Kasumi-1 (cell line): Measurements from ENCODE around the gene INO80B.
"Not testable (repeated sequence)": the region's sequence is repeated elsewhere in the genome, so short reads cannot be mapped to it uniquely, and the experiment has no call there.

Experiments used
- DNase-seq, 2 experiments: peaks; one replicate each; lab custom pipeline; 2025; lab: John Stamatoyannopoulos, UW

The INO80B gene

DNA sequence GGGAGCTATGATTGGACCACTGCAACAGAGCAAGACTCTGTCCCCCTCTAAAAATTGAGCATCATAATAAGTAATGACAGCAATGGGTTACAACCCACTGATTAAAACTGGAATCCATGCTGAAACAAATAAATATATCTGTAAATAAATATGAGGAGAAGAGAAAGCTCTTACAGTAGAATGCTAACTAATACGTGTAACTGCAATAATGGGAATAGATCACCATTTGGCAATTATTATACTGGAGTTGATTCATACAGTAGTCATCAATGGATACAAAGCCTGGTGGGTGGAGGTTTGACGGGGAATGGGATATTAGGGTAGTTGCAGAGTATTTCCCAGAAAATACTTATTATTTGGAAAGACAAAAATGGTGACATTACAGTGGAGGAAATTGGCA is 6.1 kb upstream of the INO80B start:
- no peak for DNase-seq

DNA sequence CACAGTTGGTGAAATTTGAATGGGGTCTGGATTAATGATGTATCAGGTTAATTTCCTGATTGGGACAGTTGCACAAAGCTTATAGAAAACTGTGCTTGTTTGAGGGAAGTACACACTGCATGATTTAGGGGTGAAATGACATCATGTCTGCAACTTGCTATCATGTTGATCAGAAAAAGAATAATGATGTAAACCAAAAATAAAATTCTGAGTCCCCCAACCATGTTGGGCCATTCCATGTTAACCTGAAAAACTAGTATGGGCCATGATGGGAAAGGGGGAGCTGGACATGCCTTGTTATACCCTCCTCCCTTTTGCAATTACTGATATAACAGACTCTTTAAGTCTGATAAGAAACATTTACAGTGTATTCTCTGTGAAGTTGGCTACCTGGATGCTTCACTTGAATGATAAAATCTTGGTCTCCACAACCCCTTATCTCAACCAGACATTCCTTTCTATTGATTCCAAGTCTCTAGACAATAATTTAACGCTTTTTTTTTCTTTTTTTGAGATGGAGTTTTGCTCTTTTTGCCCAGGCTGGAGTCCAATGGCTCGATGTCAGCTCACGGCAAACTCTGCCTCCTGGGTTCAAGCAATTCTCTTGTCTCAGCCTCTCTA is 4.2 kb upstream of the INO80B start:
- DNase-seq, result no peak

DNA sequence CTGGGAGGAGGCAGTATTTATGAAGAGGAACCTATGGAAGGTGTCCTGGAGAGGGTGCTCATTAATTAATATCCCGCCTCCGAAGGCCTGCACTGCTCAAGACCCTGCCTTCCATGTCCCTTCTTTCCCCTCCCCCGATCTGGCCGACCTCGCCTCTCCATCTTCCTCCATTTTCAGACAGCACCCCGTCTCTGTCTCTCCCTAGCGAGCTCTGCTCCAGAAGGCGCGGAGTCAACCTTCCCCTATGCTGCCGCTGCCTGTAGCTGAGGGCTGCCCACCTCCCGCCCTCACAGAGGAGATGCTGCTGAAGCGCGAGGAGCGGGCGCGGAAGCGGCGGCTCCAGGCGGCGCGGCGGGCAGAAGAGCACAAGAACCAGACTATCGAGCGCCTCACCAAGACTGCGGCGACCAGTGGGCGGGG is 2.3 kb downstream of the INO80B start:
- peak; percentile 47 to 68 for DNase-seq

DNA sequence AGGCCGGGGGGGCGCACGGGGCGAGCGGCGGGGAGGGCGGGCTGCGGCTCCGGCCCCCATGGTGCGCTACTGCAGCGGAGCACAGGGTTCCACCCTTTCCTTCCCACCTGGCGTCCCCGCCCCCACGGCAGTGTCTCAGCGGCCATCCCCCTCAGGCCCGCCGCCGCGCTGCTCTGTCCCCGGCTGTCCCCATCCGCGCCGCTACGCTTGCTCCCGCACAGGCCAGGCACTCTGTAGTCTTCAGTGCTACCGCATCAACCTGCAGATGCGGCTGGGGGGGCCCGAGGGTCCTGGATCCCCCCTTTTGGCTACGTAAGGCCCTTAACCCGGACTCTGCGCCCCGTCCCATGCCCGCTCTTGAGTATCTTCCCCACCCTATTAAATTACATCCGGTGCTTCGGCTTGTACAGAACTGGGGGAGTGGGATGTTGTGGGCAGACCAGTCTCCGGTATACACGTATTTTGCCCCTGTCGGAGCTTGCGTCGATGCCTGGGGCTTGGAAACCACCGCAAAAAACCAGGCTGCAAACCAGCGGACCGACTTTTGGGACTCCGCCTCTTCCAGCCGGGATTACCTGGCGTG is 2.8 kb downstream of the INO80B start:
- peak in 1 of 2 experiments; percentile 73 for DNase-seq

DNA sequence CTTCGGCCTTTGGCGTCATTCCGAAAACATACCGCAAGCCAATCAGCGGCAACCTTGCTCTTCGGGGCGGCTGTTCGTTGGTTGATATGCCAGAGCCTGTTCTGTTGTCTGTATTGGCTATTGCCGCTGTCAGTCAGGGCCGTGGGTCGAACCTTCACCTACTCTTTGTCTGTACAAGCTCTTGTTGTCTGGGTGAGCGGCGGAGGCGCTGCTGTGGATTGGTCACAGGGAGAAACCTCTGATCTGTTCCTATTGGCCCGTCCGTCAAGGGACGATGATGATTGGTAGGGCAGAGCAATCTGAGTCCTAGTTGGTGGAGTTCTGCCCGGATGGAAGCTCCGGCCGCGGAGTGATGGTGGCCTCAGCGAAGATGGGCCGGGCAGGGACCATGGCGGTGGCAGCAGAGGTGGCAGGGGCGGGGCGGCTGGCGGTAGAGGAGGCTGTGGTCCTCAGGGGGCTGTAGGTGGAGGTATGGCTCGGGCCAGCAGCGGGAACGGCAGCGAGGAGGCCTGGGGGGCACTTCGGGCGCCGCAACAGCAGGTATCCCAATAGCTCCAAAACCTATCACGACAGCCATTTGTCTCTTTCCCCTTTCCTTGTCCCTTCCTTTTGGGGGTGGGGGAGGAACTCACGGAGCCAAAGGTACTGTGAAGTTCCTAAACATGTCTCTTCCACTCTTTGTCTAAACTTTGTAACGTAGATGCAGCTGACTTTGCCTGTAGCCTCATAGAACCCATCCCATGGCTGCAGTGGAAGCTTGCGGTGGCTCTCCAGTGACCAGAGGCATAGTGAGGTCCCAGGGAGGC is 3.4 kb downstream of the INO80B start, which contains the start of gene WBP1:
Gene WBP1 (plus strand): TSS at position 307 of the 806 bp plus-strand sequence. CDS start 165 bp downstream, at position 472.
- DNase-seq, result peak; percentile 99 to 100

DNA sequence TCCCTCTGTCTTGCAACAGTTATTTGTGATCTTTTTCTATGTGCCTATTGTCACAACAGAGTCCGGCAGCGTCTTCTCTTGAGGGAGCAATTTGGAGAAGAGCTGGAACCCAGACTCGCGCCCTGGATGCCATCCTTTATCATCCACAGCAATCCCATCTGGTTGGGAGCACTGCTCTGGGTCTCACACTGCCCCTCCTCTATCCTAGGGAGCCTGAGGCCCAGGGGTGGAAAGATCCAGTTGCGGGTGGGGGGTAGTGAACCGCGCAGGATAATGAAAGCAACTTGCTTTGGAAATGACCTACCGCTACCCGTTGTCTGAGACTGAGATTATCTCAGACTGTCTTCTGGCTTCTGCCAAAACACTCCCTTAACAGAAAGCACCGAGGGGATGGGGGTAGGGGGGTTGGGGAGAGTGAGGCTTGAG is 4.1 kb downstream of the INO80B start:
- DNase-seq, result no peak

DNA sequence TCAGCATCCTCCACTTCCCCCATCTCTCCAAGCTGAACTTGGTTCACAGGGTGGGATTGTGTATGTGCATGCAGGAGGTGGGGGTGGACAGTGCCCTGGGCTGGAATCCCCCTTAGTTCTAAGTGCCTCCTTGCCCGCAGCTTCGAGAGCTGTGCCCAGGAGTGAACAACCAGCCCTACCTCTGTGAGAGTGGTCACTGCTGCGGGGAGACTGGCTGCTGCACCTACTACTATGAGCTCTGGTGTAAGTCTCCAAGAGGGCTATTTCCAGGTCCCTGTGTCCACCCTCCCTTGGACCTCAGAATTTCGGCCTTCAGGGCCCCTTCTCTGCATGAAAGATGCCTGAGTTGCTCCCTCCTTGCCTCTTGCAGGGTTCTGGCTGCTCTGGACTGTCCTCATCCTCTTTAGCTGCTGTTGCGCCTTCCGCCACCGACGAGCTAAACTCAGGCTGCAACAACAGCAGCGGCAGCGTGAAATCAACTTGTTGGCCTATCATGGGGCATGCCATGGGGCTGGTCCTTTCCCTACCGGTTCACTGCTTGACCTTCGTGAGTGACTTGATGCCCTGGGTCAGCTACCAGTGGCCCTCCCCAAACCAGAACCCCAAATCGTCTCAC is 4.7 kb downstream of the INO80B start:
- DNase-seq, result not testable (repeated sequence)

DNA sequence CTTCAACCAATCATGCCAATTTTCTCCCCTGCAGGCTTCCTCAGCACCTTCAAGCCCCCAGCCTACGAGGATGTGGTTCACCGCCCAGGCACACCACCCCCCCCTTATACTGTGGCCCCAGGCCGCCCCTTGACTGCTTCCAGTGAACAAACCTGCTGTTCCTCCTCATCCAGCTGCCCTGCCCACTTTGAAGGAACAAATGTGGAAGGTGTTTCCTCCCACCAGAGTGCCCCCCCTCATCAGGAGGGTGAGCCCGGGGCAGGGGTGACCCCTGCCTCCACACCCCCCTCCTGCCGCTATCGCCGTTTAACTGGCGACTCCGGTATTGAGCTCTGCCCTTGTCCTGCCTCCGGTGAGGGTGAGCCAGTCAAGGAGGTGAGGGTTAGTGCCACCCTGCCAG is 5.3 kb downstream of the INO80B start:
- DNase-seq, result not testable (repeated sequence)

DNA sequence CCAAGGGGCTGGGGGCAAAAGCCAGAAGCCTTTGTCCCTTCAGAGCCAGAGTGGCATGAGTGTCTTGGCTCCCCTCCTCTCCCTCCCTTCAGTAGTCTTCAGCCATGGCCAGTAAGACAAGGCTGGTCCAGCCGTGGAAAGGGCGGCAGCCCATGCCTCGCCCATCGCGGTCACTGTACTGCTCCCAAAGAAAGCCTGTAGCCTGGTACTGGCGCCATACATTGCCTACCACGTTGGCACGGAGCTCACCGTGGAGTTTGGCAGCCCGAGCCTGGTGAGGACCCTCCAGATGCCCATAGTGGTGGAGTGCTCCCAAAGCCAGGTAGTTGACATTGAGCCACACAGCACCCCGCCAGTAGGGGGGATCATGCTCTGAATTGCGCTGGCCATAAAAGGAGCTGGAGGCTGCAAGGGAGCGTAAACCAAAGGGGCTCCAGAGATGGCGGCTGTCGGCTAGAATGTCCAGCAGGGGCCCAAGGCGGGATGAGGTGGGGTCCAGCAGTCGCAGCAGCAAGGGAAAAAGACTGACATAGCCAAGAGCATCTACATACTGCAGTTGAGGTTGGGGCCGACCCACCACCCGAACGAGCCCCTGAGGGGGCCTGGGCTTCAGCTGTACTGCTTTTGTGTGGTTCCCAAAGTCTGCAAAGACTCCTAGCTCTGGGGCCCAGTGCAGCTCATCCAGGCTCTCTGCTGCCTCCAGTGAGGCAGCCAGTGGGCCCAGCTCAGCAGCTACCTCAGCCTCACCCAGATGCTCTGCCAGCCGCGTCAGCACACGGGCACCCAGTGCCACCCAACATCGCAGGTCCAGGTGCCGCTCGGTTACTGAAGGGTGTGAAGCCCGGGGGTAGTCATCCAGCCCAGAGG is 6.5 kb downstream of the INO80B start:
- DNase-seq, result peak in 1 of 2 experiments; percentile 48

DNA sequence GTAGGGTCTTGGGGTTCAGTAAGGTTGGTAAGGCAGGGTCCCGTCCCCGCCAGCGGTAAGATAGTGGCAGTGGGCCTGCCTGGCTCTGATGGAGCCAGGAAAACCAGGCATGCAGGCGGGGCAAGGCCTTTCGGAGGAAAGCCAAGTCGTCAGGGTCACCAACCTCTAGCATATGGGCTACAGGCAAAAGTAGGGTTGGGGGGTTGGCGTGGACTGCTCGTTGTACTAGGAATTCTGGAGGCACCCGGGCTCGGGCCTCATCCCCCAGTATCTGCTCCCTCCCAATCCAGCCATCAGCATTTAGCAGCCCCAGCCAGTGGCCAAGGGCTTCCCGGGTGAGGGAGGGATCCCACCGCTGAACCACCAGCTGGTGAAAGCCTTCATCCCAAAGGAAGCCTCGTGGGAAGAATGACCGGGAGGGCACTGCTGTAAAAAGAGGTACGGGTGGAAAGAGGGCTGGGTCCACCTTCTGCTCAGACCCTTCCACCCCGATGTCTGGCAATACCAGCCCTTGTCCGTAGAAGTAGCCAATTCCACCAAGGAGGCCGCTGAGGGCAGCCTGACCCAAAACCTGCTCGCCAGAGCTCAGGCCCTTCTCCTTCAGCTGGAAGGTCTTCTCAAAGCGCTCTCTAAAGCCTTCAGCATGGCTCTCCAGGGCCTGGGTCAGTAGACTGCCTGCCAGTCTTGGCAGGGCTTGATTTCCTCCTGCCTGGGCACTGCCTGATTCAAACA is 7.3 kb downstream of the INO80B start:
- no peak for DNase-seq

DNA sequence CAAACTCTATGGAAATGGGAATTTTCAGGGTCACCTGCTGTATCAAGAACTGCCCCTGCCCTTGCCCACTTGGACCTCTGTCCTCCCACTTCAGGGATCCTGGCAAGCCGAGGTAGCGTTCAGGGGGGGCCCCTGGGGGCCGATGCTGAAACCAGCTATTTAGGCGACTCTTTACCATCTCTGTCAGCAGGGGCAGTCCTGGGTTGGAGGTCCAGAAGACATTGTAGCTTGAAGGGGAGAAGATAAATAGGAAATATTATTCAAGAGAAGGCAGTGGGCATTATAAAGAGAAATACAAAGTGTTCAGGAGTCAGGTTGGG is 7.9 kb downstream of the INO80B start:
- no peak for DNase-seq

DNA sequence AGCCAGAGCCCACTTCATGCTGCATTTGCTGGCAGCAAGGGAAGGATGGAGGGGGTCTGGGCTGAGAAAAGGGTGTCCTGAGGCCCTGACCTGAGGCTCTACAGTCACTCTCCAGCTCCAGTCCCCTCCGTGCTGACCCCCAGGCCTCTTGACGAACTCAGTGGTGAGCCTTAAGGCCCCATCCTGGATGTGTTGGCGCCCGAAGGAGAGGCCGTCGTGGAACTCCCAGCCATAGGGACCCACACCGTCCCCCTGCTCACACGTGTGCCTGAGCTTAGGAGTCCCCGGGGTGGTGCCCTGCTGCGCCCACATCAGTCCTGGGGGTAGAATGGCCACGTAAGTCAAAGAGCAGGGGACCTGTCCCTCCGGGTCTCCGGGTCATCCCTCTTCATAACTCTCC is 9.5 kb downstream of the INO80B start:
- no peak for DNase-seq

DNA sequence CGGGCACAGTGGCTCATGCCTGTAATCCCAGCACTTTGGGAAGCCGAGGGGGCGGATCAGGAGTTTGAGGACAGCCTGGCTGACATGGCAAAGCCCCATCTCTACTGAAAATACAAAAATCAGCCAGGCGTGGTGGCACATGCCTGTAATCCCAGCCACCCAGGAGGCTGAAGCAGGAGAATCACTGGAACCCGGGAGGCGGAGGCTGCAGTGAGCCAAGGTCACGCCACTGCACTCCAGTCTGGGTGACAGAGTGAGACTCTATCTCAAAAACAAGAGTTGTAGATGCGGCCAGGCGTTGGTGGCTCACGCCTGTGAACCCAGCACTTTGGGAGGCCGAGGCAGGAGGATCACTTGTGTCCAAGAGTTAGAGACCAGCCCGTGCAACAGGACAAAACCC is 15.9 kb downstream of the INO80B start:
- DNase-seq, result not testable (repeated sequence)

DNA sequence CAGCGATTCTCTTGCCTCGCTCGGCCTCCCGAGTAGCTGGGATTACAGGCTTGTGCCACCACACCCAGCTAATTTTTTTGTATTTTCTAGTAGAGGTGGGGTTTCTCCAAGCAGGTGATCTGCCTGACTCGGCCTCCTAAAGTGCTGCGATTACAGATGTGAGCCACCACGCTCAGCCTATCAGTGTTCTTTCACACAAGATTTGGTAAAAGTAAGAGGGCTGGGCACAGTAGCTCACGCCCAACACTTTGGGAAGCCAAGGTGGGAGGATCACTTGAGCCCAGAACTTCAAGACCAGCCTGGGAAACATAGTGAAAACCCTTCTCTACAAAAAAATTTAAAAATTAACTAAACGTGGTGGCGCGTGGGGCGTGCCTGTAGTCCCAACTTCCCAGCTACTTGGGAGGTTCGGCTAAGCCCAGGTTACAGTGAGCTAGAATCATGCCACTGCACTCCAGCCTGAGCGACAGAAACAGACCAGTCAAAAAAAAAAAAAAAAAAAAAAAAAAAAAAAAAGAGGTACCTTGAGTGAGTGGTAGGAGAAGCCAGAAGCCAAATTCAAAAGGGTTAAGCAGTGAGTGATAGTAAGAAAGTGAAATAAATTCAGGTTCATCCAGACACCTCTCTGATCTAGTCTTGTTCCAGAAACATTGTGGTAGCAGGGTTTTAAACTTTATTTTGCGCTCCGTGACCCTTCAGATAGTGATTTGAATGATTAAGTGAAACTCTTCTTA is 16.6 kb downstream of the INO80B start:
- DNase-seq, result no peak

DNA sequence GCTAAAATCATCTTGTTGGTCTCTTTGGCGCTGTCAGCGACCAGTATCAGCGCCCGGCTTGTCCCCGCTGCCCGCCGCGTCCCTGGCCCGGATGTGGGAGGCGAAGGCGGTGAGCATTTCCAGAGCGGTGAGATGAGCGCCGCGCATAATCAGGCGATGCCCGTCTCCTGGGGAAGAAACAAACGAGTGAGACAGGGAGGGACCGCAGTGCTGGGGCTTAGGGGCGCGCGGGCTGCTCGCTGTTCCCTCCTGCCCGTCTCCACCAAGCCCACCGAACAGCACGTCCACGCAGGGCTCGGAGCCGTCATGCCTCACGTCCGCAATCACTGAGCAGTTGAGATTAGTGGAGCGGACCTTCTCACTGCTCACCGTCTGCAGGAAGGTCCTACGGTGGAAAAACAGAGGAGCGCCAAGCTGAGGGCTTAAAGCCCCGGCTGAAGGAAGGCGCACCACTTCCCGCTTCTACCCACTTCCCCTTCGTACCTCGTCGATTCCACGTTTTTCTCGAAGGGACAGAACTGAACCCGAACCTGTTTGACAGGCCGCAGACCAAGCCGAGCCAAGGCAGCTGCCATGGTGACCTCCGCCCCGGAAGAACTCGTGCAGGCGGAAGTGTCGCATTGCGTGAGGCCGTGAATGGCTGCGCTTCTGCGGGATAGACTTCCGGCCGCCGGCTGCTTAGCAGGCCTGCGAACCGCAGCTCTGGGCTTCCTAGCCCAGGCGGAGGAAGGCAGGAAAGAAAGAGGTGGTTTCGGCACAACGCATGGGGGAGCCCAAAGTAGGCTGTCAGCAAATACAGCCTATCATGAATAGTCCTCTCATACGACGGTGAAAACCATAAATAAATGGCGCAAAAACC is 17.4 kb downstream of the INO80B start, which contains the start of gene MRPL53:
Gene MRPL53 (minus strand): TSS at position 595 of the 859 bp plus-strand sequence. CDS start 20 bp downstream, at position 575.
- peak; percentile 86 to 91 for DNase-seq

DNA sequence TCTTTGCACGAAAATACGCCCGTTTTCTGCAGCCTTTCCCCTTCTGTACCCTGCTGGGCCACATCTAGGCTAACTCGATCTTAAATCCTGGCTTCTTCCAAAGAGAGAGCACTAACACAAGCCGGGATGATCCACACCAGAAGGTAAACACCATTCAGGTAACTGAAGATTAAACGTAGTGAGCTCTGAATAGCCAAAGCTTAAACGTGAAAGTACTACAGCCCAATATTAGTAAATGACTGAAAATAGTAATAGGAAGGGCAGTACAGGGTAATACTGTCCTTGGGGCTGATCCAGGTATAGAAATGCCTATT is 18.0 kb downstream of the INO80B start:
- DNase-seq, result no peak

DNA sequence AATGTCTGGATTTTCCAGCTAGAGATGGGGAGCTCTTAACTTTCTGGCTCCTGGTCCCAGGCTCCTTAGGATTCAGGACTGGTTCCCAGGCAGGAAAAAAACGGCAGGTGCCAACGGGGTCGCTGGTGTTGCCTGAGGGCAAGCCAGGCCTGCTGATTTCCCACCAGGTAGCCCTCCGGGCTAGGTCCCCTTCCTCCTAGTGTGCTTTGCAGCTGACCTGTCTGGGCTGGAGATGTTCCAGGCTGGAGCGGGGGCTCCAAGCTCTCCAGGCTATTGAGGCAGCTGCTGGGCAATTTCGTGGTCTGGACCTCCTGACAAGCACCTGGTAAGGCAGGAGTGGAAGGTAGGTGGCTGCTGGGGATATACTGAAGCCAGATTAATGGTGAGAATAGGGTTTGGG is 19.6 kb downstream of the INO80B start:
- no peak for DNase-seq

DNA sequence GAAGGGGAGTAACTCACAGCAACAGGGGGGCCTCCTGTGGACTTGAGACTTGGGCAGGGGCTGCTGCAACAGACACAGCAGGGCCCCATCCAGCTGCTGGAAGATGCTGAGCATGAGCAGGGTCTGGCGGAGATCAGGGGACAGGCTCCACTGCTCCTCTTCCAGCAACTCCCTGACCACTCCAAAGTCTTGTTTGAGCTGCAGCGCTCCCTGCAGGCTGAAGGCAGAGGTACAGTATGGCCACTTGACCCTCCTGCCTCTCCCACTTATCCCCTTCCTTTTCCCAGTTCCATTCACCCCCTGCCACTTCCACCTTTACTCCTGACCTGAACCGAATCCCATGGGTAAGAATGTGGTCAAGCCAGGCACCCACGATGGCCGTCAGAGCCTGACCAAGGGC is 20.0 kb downstream of the INO80B start:
- DNase-seq, result no peak

DNA sequence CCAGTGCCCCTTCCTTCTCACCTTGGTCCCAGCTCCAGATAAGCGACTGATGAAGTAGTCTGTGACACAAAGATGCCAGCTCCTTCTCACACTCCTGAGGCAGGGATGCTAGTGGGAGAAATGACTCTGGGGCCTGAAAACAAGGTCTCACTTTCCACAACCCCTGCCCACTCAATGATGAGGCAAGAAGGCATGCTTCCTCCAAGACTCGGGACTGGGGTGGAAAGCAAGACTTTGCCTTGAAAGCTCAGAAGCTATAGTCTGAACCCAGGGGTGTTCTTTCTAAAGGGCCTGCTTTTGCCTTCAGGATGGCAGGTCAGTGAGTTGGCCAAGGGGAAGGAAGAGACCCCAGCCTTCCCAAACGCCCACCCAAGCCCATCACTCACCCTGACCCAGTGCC is 26.5 kb downstream of the INO80B start:
- no peak for DNase-seq
